ENCODE data around the gene RAB6B. TPM values are rescaled to one million over a fixed set of nuclear protein-coding genes. Genes with fewer than 3 reads are reported as not detected.

Gene RAB6B
- total RNA-seq, 1 donor from 2014 or later: 25.7 TPM

DNA sequence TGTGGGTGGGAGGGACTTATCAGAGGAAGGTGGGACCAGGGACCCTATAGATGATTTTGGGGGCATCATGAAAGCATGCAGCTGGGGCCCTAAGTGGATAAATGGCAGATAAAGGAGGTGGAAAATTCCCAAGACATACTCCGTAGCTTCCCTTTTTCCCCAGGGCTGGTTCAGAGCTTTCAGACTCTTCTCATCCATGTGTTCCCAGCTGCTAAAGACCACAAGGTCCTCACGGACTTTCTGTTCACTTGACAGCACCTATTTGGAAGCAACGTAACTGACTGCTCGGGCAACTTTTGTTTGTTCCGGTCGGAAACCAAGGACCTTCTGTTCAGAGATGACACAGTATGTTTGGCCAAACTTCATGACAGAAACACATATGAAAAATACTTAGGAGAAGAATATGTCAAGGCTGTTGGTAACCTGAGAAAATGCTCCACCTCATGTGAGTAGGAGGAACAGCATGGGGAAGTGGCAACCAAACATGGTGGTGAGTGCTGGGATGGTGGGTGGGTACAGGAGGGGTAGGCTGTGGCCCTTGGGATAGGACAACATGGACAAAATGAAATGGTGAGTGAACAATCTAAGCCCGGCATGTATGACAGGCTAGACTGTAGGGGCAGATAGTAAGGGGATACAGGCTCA is 118.8 kb downstream of the RAB6B start:
- no peaks in the 10 kb centered on the region for H3K4me1 Mint-ChIP-seq (ENCODE audit: low read depth)
- H3K36me3 Mint-ChIP-seq (ENCODE audit: low read depth): no peaks in the 10 kb centered on the region
- no peak overlapping the region for H3K4me3 Mint-ChIP-seq (ENCODE audit: unreplicated experiment)
- TF ChIP-seq, protein P1, sequence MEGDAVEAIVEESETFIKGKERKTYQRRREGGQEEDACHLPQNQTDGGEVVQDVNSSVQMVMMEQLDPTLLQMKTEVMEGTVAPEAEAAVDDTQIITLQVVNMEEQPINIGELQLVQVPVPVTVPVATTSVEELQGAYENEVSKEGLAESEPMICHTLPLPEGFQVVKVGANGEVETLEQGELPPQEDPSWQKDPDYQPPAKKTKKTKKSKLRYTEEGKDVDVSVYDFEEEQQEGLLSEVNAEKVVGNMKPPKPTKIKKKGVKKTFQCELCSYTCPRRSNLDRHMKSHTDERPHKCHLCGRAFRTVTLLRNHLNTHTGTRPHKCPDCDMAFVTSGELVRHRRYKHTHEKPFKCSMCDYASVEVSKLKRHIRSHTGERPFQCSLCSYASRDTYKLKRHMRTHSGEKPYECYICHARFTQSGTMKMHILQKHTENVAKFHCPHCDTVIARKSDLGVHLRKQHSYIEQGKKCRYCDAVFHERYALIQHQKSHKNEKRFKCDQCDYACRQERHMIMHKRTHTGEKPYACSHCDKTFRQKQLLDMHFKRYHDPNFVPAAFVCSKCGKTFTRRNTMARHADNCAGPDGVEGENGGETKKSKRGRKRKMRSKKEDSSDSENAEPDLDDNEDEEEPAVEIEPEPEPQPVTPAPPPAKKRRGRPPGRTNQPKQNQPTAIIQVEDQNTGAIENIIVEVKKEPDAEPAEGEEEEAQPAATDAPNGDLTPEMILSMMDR (IDR thresholded peaks at IDR 0.05): no peak
- H3K9me3 Mint-ChIP-seq (ENCODE audit: low read depth): no peaks in the 10 kb centered on the region
- H3K27me3 Mint-ChIP-seq (ENCODE audit: low read depth): peaks cover 13% of the 10 kb centered on the region
- no peak overlapping the region for H3K27ac Mint-ChIP-seq (ENCODE audit: unreplicated experiment)
- no peak for DNase-seq (ENCODE audit: low spot score)

DNA sequence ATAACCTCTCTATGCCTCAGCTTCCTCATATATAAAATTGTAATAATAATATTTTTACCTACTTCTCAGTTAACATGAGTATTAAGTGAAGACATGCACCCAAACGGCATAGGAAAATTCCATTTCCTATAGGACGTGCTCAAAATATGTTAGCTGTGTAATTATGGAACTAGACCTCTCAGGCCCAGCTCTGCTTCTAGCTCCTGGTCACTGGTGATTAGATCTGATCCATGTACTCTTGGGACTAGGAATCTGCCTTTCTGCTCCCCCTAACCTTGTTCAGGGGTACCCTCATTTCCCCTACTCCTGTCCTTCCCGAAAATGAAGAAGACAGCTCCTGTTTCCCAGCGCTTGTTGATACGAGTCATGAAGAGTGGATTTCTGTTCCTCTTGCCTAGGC is 119.8 kb downstream of the RAB6B start:
- Mint-ChIP-seq H3K27ac (ENCODE audit: unreplicated experiment) (no peak overlapping the region), H3K27me3 (ENCODE audit: low read depth) (peaks cover 13% of the 10 kb centered on the region)

DNA sequence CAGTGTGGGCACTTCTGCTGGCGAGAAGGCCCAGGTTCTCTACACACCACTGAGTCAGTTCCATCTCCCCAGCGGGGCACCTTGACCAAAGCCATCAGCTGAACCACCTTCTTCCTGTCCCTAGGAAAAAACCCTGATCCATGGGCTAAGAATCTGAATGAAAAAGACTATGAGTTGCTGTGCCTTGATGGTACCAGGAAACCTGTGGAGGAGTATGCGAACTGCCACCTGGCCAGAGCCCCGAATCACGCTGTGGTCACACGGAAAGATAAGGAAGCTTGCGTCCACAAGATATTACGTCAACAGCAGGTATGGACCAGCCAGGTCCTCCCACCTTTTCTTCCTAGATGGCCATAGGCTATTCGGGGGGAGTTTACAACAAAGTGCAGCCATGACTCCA is 120.4 kb downstream of the RAB6B start:
- TF ChIP-seq, protein P1 (IDR thresholded peaks at IDR 0.05): no peak
- DNase-seq (ENCODE audit: low spot score): no peak
- peaks cover 13% of the 10 kb centered on the region for H3K27me3 Mint-ChIP-seq (ENCODE audit: low read depth)
- no peaks in the 10 kb centered on the region for H3K4me1 Mint-ChIP-seq (ENCODE audit: low read depth)
- H3K36me3 Mint-ChIP-seq (ENCODE audit: low read depth): no peaks in the 10 kb centered on the region
- no peaks in the 10 kb centered on the region for H3K9me3 Mint-ChIP-seq (ENCODE audit: low read depth)
- no peak overlapping the region for H3K4me3 Mint-ChIP-seq (ENCODE audit: unreplicated experiment)
- H3K27ac Mint-ChIP-seq (ENCODE audit: unreplicated experiment): no peak overlapping the region

More for the DNA sequence above, 119.8 kb downstream of the RAB6B start:
- Mint-ChIP-seq H3K36me3 (ENCODE audit: low read depth) (no peaks in the 10 kb centered on the region), H3K9me3 (ENCODE audit: low read depth) (no peaks in the 10 kb centered on the region), H3K4me3 (ENCODE audit: unreplicated experiment) (no peak overlapping the region), H3K4me1 (ENCODE audit: low read depth) (no peaks in the 10 kb centered on the region)
- TF ChIP-seq, protein P1 (IDR thresholded peaks at IDR 0.05): no peak
- DNase-seq (ENCODE audit: low spot score): no peak

Other genes with a start within 250 kb of the RAB6B start
- gene TOPBP1, start 233.9 kb downstream of the RAB6B start, total RNA-seq: 16.5 to 22.8 TPM (median 18.1 TPM) in 3 replicates
- gene TF, start 149.5 kb downstream of the RAB6B start, total RNA-seq: 1.2 to 3.8 TPM (median 2.2 TPM) in 3 replicates
- gene SRPRB, start 90.1 kb downstream of the RAB6B start, total RNA-seq: 94.0 to 122 TPM (median 99.3 TPM) in 3 replicates
- 0.46 to 1.0 TPM (median 0.82 TPM) in 3 replicates for gene SLCO2A1, start 134.0 kb upstream of the RAB6B start, total RNA-seq